Activated T-helper 1 cell treated with Interleukin-2 at 50 U/mL for 16 hours (primary cell): ENCODE measurements around the gene VSIR.

Experiments
- DNase-seq: peaks from one replicate; pipeline ENCODE4 v3.0.0-alpha.2; 2020; ENCODE audit warnings: low read depth

VSIR gene

GRCh38 chr10:71773221-71773971 lies at the start of gene VSIR:
TSS of gene VSIR (minus strand) at chr10:71773520. CDS start at chr10:71773439, 81 bp downstream.
- DNase-seq = peak; percentile 93

GRCh38 chr10:71821909-71822763 lies 48.8 kb upstream of the VSIR start:
- no peak for DNase-seq

GRCh38 chr10:71820966-71821365 lies 47.6 kb upstream of the VSIR start:
- no peak for DNase-seq

GRCh38 chr10:71819985-71820384 lies 46.7 kb upstream of the VSIR start:
- no peak for DNase-seq

GRCh38 chr10:71819441-71819861 lies 46.1 kb upstream of the VSIR start:
- DNase-seq = no peak

- no peak for DNase-seq
Measured at GRCh38 chr10:71818674-71819260, 45.4 kb upstream of the VSIR start.

- DNase-seq = no peak
Measured at GRCh38 chr10:71817831-71818655, 44.7 kb upstream of the VSIR start.

- DNase-seq = no peak
Measured at GRCh38 chr10:71816936-71817618, 43.8 kb upstream of the VSIR start.

GRCh38 chr10:71816421-71816851 lies 43.1 kb upstream of the VSIR start:
- no peak for DNase-seq

- DNase-seq = no peak
Measured at GRCh38 chr10:71815515-71816130, 42.3 kb upstream of the VSIR start.

GRCh38 chr10:71814922-71815411 lies 41.6 kb upstream of the VSIR start:
- no peak for DNase-seq

- DNase-seq = no peak
Measured at GRCh38 chr10:71812913-71813590, 39.7 kb upstream of the VSIR start.

GRCh38 chr10:71812016-71812912 lies 38.9 kb upstream of the VSIR start:
- DNase-seq = peak; percentile 69

GRCh38 chr10:71811351-71811750 lies 38.0 kb upstream of the VSIR start:
- no peak for DNase-seq

GRCh38 chr10:71810048-71810750 lies 36.9 kb upstream of the VSIR start:
- no peak for DNase-seq

- DNase-seq = no peak
Measured at GRCh38 chr10:71809628-71810027, 36.3 kb upstream of the VSIR start.

- no peak for DNase-seq
Measured at GRCh38 chr10:71807557-71808510, 34.5 kb upstream of the VSIR start.
